ENCODE measurements around the gene TMEM108. TPM values are rescaled to one million over a fixed set of nuclear protein-coding genes. Genes with fewer than 3 reads are reported as not detected.

Gene TMEM108
- total and polyA plus RNA-seq, 2 of the 4 experiments (the other 2 are of a cell fraction), result 0.18 to 2.2 TPM

DNA sequence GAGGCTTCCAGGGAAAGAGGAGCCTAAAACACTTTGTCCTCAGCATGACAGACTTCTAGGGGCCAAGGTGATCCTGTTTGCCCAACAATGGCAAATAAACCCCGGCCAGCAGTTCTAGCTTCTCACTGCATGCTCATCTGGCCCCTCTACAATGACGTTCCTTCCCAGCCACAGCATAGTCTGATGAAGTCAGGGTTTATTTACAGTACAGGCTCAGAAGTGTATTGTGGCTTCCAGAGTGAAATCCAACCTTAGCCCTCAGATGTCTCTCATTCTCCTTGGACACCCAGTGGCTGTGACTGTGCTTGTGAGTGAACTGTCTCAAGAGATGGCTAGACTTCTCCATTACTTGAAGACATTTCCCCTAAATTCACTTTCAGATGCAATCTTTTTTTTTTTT, 402.5 kb downstream of the TMEM108 start:
- peak; percentile 76 for DNase-seq
- in situ Hi-C loops (cut with MboI; ENCODE audit: low sequenced_read_pairs), result no loop called here
- WGBS, 2 experiments (ENCODE audit: extremely low coverage in 2 of 2, insufficient read length in 1 of 2), result no CpG with 5 or more reads among the region's 2 CpGs

More for the DNA sequence above, 402.5 kb downstream of the TMEM108 start:
- intact Hi-C loops (cut with micrococcal nuclease) (loop anchor here (10.0 kb wide), 1 partner anchor 474 kb away; no protein-coding TSS in a partner anchor), dilution Hi-C loops (cut with HindIII; ENCODE audit: low sequenced_read_pairs, unreplicated experiment) (no loop called here)
- Histone ChIP-seq H3K9me3 (ENCODE audit: control insufficient read depth, insufficient read depth, low read length) (no peaks in the 10 kb centered on the region), H3K56ac (ENCODE audit: extremely low read depth, insufficient read depth, low read length) (no peak overlapping the region), H3K18ac (ENCODE audit: low read depth, low read length) (no peak overlapping the region), H2AFZ (replicated peaks; ENCODE audit: low read length, poor library complexity) (no peak overlapping the region), H3K79me1 (ENCODE audit: low read depth in 1 of 2, low read length in 2 of 2) (no peaks in the 10 kb centered on the region), H3K4me3 (ENCODE audit: insufficient read depth, low read depth, low read length) (no peak overlapping the region), H2BK15ac (ENCODE audit: low read depth, low read length) (no peak overlapping the region), H2BK5ac (ENCODE audit: low read depth, low read length, poor library complexity, severe bottlenecking) (no peak overlapping the region), H2AK5ac (ENCODE audit: low read depth, low read length) (no peak overlapping the region), H3K23ac (ENCODE audit: low read depth, low read length) (no peak overlapping the region), H3K14ac (replicated peaks; ENCODE audit: low read depth, low read length) (no peak overlapping the region), H4K8ac (ENCODE audit: low read depth in 2 of 2, low read length in 2 of 2) (no peak overlapping the region), H4K91ac (ENCODE audit: insufficient read depth, low read depth, low read length) (no peak overlapping the region), H2BK20ac (ENCODE audit: low read depth, low read length) (no peak overlapping the region), H2BK120ac (ENCODE audit: low read depth, low read length) (no peak overlapping the region), H4K5ac (ENCODE audit: low read depth, low read length) (no peak overlapping the region), H3K36me3 (ENCODE audit: control insufficient read depth, insufficient read depth, low read length) (no peaks in the 10 kb centered on the region), H3K4me2 (ENCODE audit: low read depth, low read length) (no peak overlapping the region), H3K4me1 (ENCODE audit: control insufficient read depth, insufficient read depth, low read length) (peaks cover 2% of the 10 kb centered on the region), H4K20me1 (ENCODE audit: insufficient read depth, low read length) (no peaks in the 10 kb centered on the region), H3K27ac (ENCODE audit: insufficient read depth, low read length) (no peak overlapping the region), H3K9ac (ENCODE audit: low read depth, low read length) (no peak overlapping the region), H3K4ac (ENCODE audit: low read depth, low read length) (no peak overlapping the region), H3K9me1 (ENCODE audit: insufficient read depth, low read length) (peaks cover 3% of the 10 kb centered on the region; the same call in 1 of the 2 replicates), H2AK9ac (replicated peaks; ENCODE audit: low read depth, low read length, poor library complexity) (no peak overlapping the region), H3K27me3 (ENCODE audit: control insufficient read depth, insufficient read depth, low read length) (no peaks in the 10 kb centered on the region)
- ATAC-seq (ENCODE audit: low read depth), result peak; percentile 73
- ChIA-PET CTCF (no interaction called here), POLR2A (ENCODE audit: unreplicated experiment) (interaction anchor here (0.5 kb wide), 1 partner anchor 136 kb away, joined by 3 read pairs; no protein-coding TSS in a partner anchor)
- TF ChIP-seq POLR2A (IDR thresholded peaks at IDR 0.05; ENCODE audit: low read depth, low read length) (no peak), RCOR1 (IDR thresholded peaks at IDR 0.05; ENCODE audit: insufficient replicate concordance, low read length) (no peak), MAZ (IDR thresholded peaks at IDR 0.05; ENCODE audit: borderline replicate concordance, low read depth, low read length) (no peak), ELK1 (IDR thresholded peaks at IDR 0.05; ENCODE audit: borderline replicate concordance, low read depth, low read length) (no peak), CHD1 (IDR thresholded peaks at IDR 0.05; ENCODE audit: low read depth, low read length) (no peak)
- no TSS peak for BruUV-seq (replicated peaks)
